Measurements from ENCODE around the gene MYRIP. TPM values are rescaled to one million over a fixed set of nuclear protein-coding genes. Genes with fewer than 3 reads are reported as not detected.

Gene MYRIP
- total RNA-seq, 1 experiment from 2014 or later, result not detected

DNA sequence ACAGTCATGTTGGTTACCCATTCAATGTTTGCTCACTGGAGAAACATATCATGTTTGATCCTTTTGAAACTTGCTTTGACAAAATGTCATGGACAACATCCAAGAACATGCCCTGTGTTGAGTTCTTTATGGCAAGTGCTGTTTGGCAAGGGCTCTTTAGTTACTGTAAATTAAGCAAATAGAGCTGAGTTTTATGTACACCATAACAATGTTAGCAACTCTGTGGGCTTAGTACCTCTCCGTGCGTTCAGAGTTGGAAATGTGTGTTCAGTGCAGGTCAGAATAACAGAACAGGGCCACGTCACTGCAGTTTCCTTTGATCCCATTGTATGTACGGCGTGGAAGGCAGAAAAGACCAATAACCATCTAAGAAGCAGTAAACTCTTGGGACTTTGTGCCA, 132.5 kb downstream of the MYRIP start:
- no peak for DNase-seq
- Histone ChIP-seq H3K27ac (ENCODE audit: low read length) (no peak overlapping the region), H3K27me3 (ENCODE audit: low read length) (no peaks in the 10 kb centered on the region), H3K4me3 (ENCODE audit: low read length) (no peak overlapping the region), H3K4me1 (ENCODE audit: insufficient read depth, low read length) (no peaks in the 10 kb centered on the region), H2AFZ (ENCODE audit: low read length) (no peak overlapping the region), H3K79me2 (ENCODE audit: low read length) (no peaks in the 10 kb centered on the region), H3K9ac (ENCODE audit: low read length) (no peak overlapping the region), H4K20me1 (ENCODE audit: low read length) (no peaks in the 10 kb centered on the region), H3K9me2 (replicated peaks; ENCODE audit: low read length) (no peaks in the 10 kb centered on the region), H3F3A (ENCODE audit: low read length, unreplicated experiment) (no peaks in the 10 kb centered on the region), H3K36me3 (ENCODE audit: low read depth, low read length) (no peaks in the 10 kb centered on the region), H3K9me3 (ENCODE audit: low read length) (peaks cover 3% of the 10 kb centered on the region; the same call in 1 of the 2 replicates), H3K4me2 (ENCODE audit: low read length) (no peak overlapping the region)
- ChIA-PET CTCF (no interaction called here), POLR2A (ENCODE audit: unreplicated experiment) (no interaction called here)
- no TSS peak for BruUV-seq (replicated peaks)
- intact Hi-C loops (cut with micrococcal nuclease), result no loop called here
- no peak for TF ChIP-seq EZH2 (IDR thresholded peaks at IDR 0.05; ENCODE audit: low read length, unreplicated experiment)
- TF ChIP-seq, protein P1, sequence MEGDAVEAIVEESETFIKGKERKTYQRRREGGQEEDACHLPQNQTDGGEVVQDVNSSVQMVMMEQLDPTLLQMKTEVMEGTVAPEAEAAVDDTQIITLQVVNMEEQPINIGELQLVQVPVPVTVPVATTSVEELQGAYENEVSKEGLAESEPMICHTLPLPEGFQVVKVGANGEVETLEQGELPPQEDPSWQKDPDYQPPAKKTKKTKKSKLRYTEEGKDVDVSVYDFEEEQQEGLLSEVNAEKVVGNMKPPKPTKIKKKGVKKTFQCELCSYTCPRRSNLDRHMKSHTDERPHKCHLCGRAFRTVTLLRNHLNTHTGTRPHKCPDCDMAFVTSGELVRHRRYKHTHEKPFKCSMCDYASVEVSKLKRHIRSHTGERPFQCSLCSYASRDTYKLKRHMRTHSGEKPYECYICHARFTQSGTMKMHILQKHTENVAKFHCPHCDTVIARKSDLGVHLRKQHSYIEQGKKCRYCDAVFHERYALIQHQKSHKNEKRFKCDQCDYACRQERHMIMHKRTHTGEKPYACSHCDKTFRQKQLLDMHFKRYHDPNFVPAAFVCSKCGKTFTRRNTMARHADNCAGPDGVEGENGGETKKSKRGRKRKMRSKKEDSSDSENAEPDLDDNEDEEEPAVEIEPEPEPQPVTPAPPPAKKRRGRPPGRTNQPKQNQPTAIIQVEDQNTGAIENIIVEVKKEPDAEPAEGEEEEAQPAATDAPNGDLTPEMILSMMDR (conservative IDR thresholded peaks at IDR 0.05; ENCODE audit: low read depth, low read length), result no peak
- no peak for TF ChIP-seq EZH2phosphoT487 (IDR thresholded peaks at IDR 0.05; ENCODE audit: borderline replicate concordance, low read length)
- ATAC-seq, result no peak

DNA sequence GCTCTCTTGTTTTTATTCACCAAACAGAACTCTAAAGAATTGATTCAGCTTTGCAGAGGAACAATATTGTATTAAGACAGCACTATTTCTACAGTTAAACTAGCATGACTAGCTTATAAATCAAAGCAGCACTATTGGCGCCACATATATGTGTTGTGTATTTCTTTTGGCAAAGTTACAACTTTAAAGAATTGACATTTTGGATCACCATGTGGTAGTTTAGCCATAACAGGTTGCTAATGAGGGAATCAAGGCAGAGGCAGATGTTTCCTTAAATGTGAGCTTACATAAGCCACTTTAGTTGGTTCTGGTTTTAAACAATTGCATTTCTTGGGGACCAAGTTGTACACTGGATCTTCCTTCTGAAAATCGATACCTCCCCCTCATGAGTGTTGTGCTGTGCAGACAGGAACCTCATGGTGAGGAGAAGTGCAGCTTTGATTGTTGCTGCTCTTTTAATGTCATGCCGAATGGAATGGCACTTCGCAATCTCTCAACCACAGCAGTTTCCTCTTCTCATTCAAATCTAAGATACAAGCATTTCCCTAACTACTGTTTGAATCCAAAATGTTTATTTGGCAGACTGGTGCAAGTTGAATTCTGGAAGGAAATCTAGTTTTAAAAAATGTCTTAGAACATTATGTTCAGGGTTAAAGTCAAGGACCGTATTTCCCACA, 151.2 kb downstream of the MYRIP start:
- H3K9me3 ChIP-seq (ENCODE audit: low read length), result no peaks in the 10 kb centered on the region
- no peak overlapping the region for H2AFZ ChIP-seq (ENCODE audit: low read length)
- H3K9me2 ChIP-seq (replicated peaks; ENCODE audit: low read length), result no peaks in the 10 kb centered on the region
- no peaks in the 10 kb centered on the region for H4K20me1 ChIP-seq (ENCODE audit: low read length)
- H3K4me2 ChIP-seq (ENCODE audit: low read length), result no peak overlapping the region
- no peaks in the 10 kb centered on the region for H3K4me1 ChIP-seq (ENCODE audit: insufficient read depth, low read length)
- intact Hi-C loops (cut with micrococcal nuclease), result no loop called here
- DNase-seq (no peak), ATAC-seq (no peak)
- no peak overlapping the region for H3K27ac ChIP-seq (ENCODE audit: low read length)
- H3K36me3 ChIP-seq (ENCODE audit: low read depth, low read length), result no peaks in the 10 kb centered on the region
- no peaks in the 10 kb centered on the region; the same call in 1 of the 2 replicates for H3K27me3 ChIP-seq (ENCODE audit: low read length)
- no peak overlapping the region; the same call in 1 of the 2 replicates for H3K4me3 ChIP-seq (ENCODE audit: low read length)
- BruUV-seq (replicated peaks), result no TSS peak
- no peaks in the 10 kb centered on the region for H3K79me2 ChIP-seq (ENCODE audit: low read length)
- TF ChIP-seq, protein P1 (conservative IDR thresholded peaks at IDR 0.05; ENCODE audit: low read depth, low read length), result no peak
- no peak for TF ChIP-seq EZH2 (IDR thresholded peaks at IDR 0.05; ENCODE audit: low read length, unreplicated experiment)
- TF ChIP-seq EZH2phosphoT487 (IDR thresholded peaks at IDR 0.05; ENCODE audit: borderline replicate concordance, low read length), result no peak
- no peaks in the 10 kb centered on the region for H3F3A ChIP-seq (ENCODE audit: low read length, unreplicated experiment)
- no peak overlapping the region for H3K9ac ChIP-seq (ENCODE audit: low read length)
- POLR2A ChIA-PET (ENCODE audit: unreplicated experiment), result no interaction called here
- CTCF ChIA-PET, result no interaction called here

DNA sequence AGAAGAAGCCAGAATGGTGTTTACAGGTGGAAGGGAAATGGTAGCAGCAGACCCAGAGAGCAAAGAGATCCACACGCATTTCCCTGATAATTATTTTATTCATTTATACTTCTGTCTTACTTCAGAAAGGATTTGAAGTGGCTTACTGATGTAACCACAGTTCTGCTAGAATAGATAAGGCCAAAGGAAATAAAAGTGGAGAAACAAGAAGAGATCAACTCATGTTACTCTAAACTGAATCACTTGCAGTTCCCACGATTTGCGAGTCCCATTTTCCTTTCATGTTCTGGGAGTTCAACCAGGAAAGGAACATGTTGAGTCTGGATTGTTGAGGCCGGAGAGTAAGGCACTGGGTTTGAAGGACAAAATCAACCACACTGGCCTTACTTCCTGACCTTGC, 151.8 kb downstream of the MYRIP start:
- Histone ChIP-seq H4K20me1 (ENCODE audit: low read length) (no peaks in the 10 kb centered on the region), H3K36me3 (ENCODE audit: low read depth, low read length) (no peaks in the 10 kb centered on the region), H3K9ac (ENCODE audit: low read length) (no peak overlapping the region), H3K9me2 (replicated peaks; ENCODE audit: low read length) (no peaks in the 10 kb centered on the region), H3F3A (ENCODE audit: low read length, unreplicated experiment) (no peaks in the 10 kb centered on the region), H3K9me3 (ENCODE audit: low read length) (no peaks in the 10 kb centered on the region), H3K4me3 (ENCODE audit: low read length) (no peak overlapping the region), H3K4me2 (ENCODE audit: low read length) (no peak overlapping the region), H3K27ac (ENCODE audit: low read length) (no peak overlapping the region), H3K79me2 (ENCODE audit: low read length) (no peaks in the 10 kb centered on the region), H3K27me3 (ENCODE audit: low read length) (no peaks in the 10 kb centered on the region; the same call in 1 of the 2 replicates), H2AFZ (ENCODE audit: low read length) (no peak overlapping the region), H3K4me1 (ENCODE audit: insufficient read depth, low read length) (no peaks in the 10 kb centered on the region)
- no peak for DNase-seq
- no TSS peak for BruUV-seq (replicated peaks)
- POLR2A ChIA-PET (ENCODE audit: unreplicated experiment), result no interaction called here
- intact Hi-C loops (cut with micrococcal nuclease), result no loop called here
- no peak for TF ChIP-seq EZH2phosphoT487 (IDR thresholded peaks at IDR 0.05; ENCODE audit: borderline replicate concordance, low read length)
- TF ChIP-seq, protein P1 (conservative IDR thresholded peaks at IDR 0.05; ENCODE audit: low read depth, low read length), result no peak
- ATAC-seq, result no peak
- CTCF ChIA-PET, result no interaction called here
